M059J (cell line): ENCODE results near the gene TRIP6. TPM values are rescaled to one million over a fixed set of nuclear protein-coding genes. Genes with fewer than 3 reads are reported as not detected.
"Not testable (repeated sequence)": the region's sequence is repeated elsewhere in the genome, so short reads cannot be mapped to it uniquely, and the experiment has no call there.

Source experiments
- DNase-seq: peaks from one replicate; pipeline ENCODE4 v3.0.0-alpha.2; 2012; ENCODE audit warnings: low read depth
- total RNA-seq: library from RNA; depleted of rRNA; stranded (reverse); fragments of >200 nt; shearing (Covaris generic); gene quantifications from 2 replicates; pipeline ENCODE4 v1.2.3, GENCODE V29; 2014; rRNA removed

The TRIP6 gene
- total RNA-seq, 1 experiment from 2014 or later: 106 TPM

- DNase-seq: peak; percentile 57
These were observed 47.2 kb downstream of the TRIP6 start for GRCh38 chr7:100914208-100914878.

DNA sequence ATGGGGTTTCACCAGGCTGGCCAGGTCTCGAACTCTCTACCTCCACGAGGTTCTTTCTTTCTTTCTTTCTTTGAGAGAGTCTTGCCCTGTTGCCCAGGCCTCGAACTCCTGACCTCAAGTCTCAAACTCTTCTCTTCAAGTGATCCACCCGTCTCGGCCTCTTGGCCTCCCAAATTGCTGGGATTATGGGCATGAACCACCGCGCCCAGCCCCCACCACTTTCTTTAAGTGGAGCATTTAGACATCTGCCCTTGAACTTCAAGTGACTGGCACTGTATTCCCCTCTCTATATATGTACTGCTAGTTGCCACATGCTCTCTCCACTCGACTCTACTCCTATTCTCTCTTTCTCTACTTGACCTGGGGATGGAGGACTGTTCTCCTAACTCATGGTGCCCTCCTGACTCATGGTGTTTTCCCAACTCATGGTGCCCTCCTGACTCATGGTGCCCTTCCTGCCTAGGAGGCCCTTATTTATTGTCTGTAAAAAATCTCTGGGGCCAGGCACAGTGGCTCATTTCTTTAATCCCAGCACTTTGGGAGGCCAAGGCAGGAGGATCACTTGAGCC, 47.8 kb downstream of the TRIP6 start:
- peak; percentile 81 for DNase-seq

- not testable (repeated sequence) for DNase-seq
These were observed 52.1 kb downstream of the TRIP6 start for GRCh38 chr7:100919335-100919734.

GRCh38 chr7:100919779-100920437, 52.7 kb downstream of the TRIP6 start:
- not testable (repeated sequence) for DNase-seq

- DNase-seq: no peak
These were observed 53.9 kb downstream of the TRIP6 start for GRCh38 chr7:100921039-100921438.

Other genes starting within 250 kb of the TRIP6 start
- 1.6 and 1.8 TPM in 2 replicates for gene TFR2, start 225.8 kb upstream of the TRIP6 start, total RNA-seq
- gene ACTL6B, start 210.9 kb upstream of the TRIP6 start, total RNA-seq: not detected in 2 replicates
- gene GNB2, start 193.6 kb upstream of the TRIP6 start, total RNA-seq: 88.6 and 151 TPM in 2 replicates
- 4.0 and 12.2 TPM in 2 replicates for gene GIGYF1, start 173.1 kb upstream of the TRIP6 start, total RNA-seq
- gene POP7, start 161.3 kb upstream of the TRIP6 start, total RNA-seq: 55.9 and 69.5 TPM in 2 replicates
- gene EPO, start 146.9 kb upstream of the TRIP6 start, total RNA-seq: not detected in 2 replicates
- gene ZAN, start 133.8 kb upstream of the TRIP6 start, total RNA-seq: not detected in 2 replicates
- gene EPHB4, start 39.9 kb upstream of the TRIP6 start, total RNA-seq: 26.3 and 36.8 TPM in 2 replicates
- 6.2 and 17.2 TPM in 2 replicates for gene SLC12A9, start 14.7 kb upstream of the TRIP6 start, total RNA-seq
- gene SRRT, start 7.7 kb downstream of the TRIP6 start, total RNA-seq: 50.8 and 73.9 TPM in 2 replicates
- gene UFSP1, start 22.3 kb downstream of the TRIP6 start, total RNA-seq: 0.91 and 1.3 TPM in 2 replicates
- not detected in 2 replicates for gene ACHE, start 28.5 kb downstream of the TRIP6 start, total RNA-seq
- gene MUC3A, start 82.1 kb downstream of the TRIP6 start, total RNA-seq: not detected in 2 replicates
- 1.4 and 4.5 TPM in 2 replicates for gene MUC12, start 102.2 kb downstream of the TRIP6 start, total RNA-seq
- not detected in 2 replicates for gene MUC17, start 152.7 kb downstream of the TRIP6 start, total RNA-seq
- 4.2 and 11.9 TPM in 2 replicates for gene TRIM56, start 218.1 kb downstream of the TRIP6 start, total RNA-seq